Keratinocyte (primary cell): ENCODE data around the gene SETBP1. TPM values are rescaled to one million over a fixed set of nuclear protein-coding genes. Genes with fewer than 3 reads are reported as not detected.

ENCODE experiments used
- DNase-seq: peaks from one replicate; pipeline ENCODE4 v3.0.0-alpha.2; 2011; ENCODE audit warnings: low read depth, missing footprints, low spot score
- FAIRE-seq: peaks from 2 replicates; lab custom pipeline; 2011; peaks lifted over from hg19 to GRCh38; lab: Jason Lieb, UNC
- H2AFZ ChIP-seq: 2 replicates; pipeline ENCODE4 v1.6.0; 2012; ENCODE audit warnings: low read length, control low read depth, inconsistent platforms; ENCODE audit not compliant: control insufficient read depth
- H3K27ac ChIP-seq: 2 replicates; pipeline ENCODE4 v1.5.1; 2011; ENCODE audit warnings: low read length; ENCODE audit not compliant: control insufficient read depth, insufficient read depth
- H3K27me3 ChIP-seq: 3 replicates; pipeline ENCODE4 v1.6.0; 2011; ENCODE audit warnings: low read length; ENCODE audit not compliant: control insufficient read depth, insufficient read depth; ENCODE audit errors: extremely low read depth
- H3K36me3 ChIP-seq, 2 experiments: 2 replicates in 1 of 2; 3 replicates in 1 of 2; pipeline ENCODE4 v1.5.1; 2011; ENCODE audit warnings: low read length in 2 of 2, mild to moderate bottlenecking in 1 of 2; ENCODE audit not compliant: control insufficient read depth in 2 of 2, insufficient read depth in 2 of 2; ENCODE audit errors: extremely low read depth in 1 of 2
- H3K4me1 ChIP-seq: 3 replicates; pipeline ENCODE4 v1.5.1; 2011; ENCODE audit warnings: low read length; ENCODE audit not compliant: control insufficient read depth, insufficient read depth; ENCODE audit errors: extremely low read depth
- H3K4me2 ChIP-seq: 3 replicates; pipeline ENCODE4 v1.6.0; 2011; ENCODE audit warnings: low read depth, low read length; ENCODE audit not compliant: control insufficient read depth, insufficient read depth; ENCODE audit errors: extremely low read depth
- H3K4me3 ChIP-seq, 3 experiments: fragments of 200-600 bp in 1 of 3; sonication (generic) in 1 of 3; 2 replicates in 2 of 3; 3 replicates in 1 of 3; pipeline ENCODE4 v1.5.1; 2011 to 2016; ENCODE audit warnings: low read length in 3 of 3, mild to moderate bottlenecking in 3 of 3, control low read depth in 2 of 3, inconsistent platforms in 1 of 3, low read depth in 1 of 3, mixed read lengths in 1 of 3, mixed run types in 1 of 3, moderate library complexity in 1 of 3; ENCODE audit not compliant: control insufficient read depth in 2 of 3, insufficient read depth in 2 of 3; ENCODE audit errors: extremely low read depth in 1 of 3
- H3K79me2 ChIP-seq: 2 replicates; pipeline ENCODE4 v1.6.0; 2012; ENCODE audit warnings: low read length; ENCODE audit not compliant: control insufficient read depth, insufficient read depth
- H3K9ac ChIP-seq: 3 replicates; pipeline ENCODE4 v1.6.0; 2011; ENCODE audit warnings: low read length; ENCODE audit not compliant: control insufficient read depth, insufficient read depth; ENCODE audit errors: extremely low read depth
- H3K9me1 ChIP-seq: 3 replicates; pipeline ENCODE4 v1.6.0; 2011; ENCODE audit warnings: low read length; ENCODE audit not compliant: control insufficient read depth, insufficient read depth; ENCODE audit errors: extremely low read depth
- H3K9me3 ChIP-seq: 2 replicates; pipeline ENCODE4 v1.5.1; 2012; ENCODE audit warnings: low read depth, low read length; ENCODE audit not compliant: control insufficient read depth
- H4K20me1 ChIP-seq: 3 replicates; pipeline ENCODE4 v1.6.0; 2011; ENCODE audit warnings: low read length; ENCODE audit not compliant: control insufficient read depth, insufficient read depth; ENCODE audit errors: extremely low read depth
- EZH2 ChIP-seq: IDR thresholded peaks from one replicate; pipeline ENCODE4 v1.6.1; 2012; ENCODE audit warnings: inconsistent platforms, mild to moderate bottlenecking, low read length, moderate library complexity
- dilution Hi-C: fragments of 300-500 bp; cut with MboI; formaldehyde crosslinking; loops from one replicate; pipeline ENCODE4 v1.7.0; 2020; ENCODE audit warnings: low sequenced_read_pairs; ENCODE audit not compliant: extremely low pct_ligation_motif_present
- polyA plus RNA-seq, 5 experiments: library from polyadenylated mRNA; depleted of rRNA in 3 of 5; stranded (reverse) in 3 of 5; stranded (forward) in 1 of 5; unstranded in 1 of 5; fragments of >200 nt; gene quantifications; 1 replicate in 1 of 5; 2 replicates in 3 of 5; 3 replicates in 1 of 5; pipeline versions ENCODE4 v1.2.1 to v1.2.3, GENCODE V29; 2011 to 2012; ENCODE audit warnings: missing spikeins in 2 of 5, low read depth in 1 of 5, low replicate concordance in 1 of 5
- TF ChIP-seq, protein P1 (sequence below), 3 experiments: IDR thresholded peaks in 1 of 3; conservative IDR thresholded peaks in 1 of 3; optimal IDR thresholded peaks in 1 of 3; 2 replicates in 2 of 3; 3 replicates in 1 of 3; pipeline versions ENCODE3 to v1.5.1; 2011; ENCODE audit warnings: low read length in 3 of 3, mild to moderate bottlenecking in 3 of 3, moderate library complexity in 2 of 3, control low read depth in 1 of 3, inconsistent platforms in 1 of 3; ENCODE audit not compliant: insufficient read depth in 2 of 3; ENCODE audit errors: extremely low read depth in 1 of 3

The SETBP1 gene
- polyA plus RNA-seq, 1 donor (not counting 4 experiments of a cell fraction or from before 2014, with no cell fraction given): 3.3 TPM

DNA sequence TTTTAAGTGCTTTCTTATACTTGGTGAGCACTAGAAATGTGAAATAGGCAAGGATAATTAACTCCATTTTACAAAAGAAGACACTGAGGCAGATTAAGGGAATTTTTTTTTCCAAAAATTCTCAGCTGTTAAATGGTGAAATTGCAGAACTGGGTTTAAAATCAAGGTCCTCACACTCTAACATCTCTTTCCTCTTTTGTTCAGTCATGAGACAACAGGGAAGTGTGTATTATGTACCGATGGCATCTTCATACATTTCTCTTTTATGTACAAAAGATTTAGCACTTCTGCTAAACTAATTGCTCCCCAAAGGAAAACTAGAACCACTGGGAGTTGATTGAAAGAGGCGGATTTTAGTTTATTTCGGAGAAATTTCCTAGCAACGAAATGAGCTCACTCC lies 203.0 kb downstream of the SETBP1 start:
- H3K9me1 ChIP-seq: no peaks in the 10 kb centered on the region
- no peaks in the 10 kb centered on the region for H4K20me1 ChIP-seq
- no peaks in the 10 kb centered on the region for H3K36me3 ChIP-seq
- H3K27me3 ChIP-seq: no peaks in the 10 kb centered on the region
- H3K79me2 ChIP-seq: no peaks in the 10 kb centered on the region
- H3K27ac ChIP-seq: no peak overlapping the region
- TF ChIP-seq EZH2: no peak
- TF ChIP-seq, protein P1, sequence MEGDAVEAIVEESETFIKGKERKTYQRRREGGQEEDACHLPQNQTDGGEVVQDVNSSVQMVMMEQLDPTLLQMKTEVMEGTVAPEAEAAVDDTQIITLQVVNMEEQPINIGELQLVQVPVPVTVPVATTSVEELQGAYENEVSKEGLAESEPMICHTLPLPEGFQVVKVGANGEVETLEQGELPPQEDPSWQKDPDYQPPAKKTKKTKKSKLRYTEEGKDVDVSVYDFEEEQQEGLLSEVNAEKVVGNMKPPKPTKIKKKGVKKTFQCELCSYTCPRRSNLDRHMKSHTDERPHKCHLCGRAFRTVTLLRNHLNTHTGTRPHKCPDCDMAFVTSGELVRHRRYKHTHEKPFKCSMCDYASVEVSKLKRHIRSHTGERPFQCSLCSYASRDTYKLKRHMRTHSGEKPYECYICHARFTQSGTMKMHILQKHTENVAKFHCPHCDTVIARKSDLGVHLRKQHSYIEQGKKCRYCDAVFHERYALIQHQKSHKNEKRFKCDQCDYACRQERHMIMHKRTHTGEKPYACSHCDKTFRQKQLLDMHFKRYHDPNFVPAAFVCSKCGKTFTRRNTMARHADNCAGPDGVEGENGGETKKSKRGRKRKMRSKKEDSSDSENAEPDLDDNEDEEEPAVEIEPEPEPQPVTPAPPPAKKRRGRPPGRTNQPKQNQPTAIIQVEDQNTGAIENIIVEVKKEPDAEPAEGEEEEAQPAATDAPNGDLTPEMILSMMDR (optimal IDR thresholded peaks at IDR 0.05 in 1 of 3, IDR thresholded peaks at IDR 0.05 in 1 of 3, conservative IDR thresholded peaks at IDR 0.05 in 1 of 3; ENCODE audit: extremely low read depth in 1 of 3, insufficient read depth in 2 of 3, low read length in 3 of 3): no peak
- H3K4me2 ChIP-seq: no peak overlapping the region
- DNase-seq: no peak
- H3K9me3 ChIP-seq: no peaks in the 10 kb centered on the region
- no peak for FAIRE-seq
- H2AFZ ChIP-seq: no peak overlapping the region
- peaks cover 14% of the 10 kb centered on the region for H3K4me1 ChIP-seq
- no peak overlapping the region for H3K4me3 ChIP-seq
- H3K9ac ChIP-seq: no peak overlapping the region
- dilution Hi-C loops: no loop called here

DNA sequence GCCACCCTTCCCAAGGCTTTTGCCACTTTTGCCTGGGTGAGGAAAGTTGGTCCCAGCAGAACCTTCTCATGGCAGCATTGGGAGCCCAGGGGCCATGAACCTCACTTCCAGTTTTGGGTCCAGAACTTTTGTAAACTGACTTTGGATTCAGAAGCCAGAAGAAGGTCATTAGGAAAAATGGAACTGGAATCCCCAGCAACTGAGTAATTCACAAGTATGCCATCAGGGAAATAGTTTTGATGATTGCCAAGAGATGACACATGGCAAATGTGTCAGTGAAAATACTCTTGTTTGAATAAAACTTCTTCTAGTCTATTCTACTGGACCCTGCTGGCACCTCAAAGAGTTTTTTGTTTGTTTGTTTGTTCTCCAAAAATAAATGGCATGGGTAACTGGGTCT lies 203.7 kb downstream of the SETBP1 start:
- dilution Hi-C loops: no loop called here
- Histone ChIP-seq H3K27ac (no peak overlapping the region), H3K36me3 (no peaks in the 10 kb centered on the region), H3K9me3 (no peaks in the 10 kb centered on the region), H3K27me3 (no peaks in the 10 kb centered on the region), H3K4me3 (no peak overlapping the region), H4K20me1 (no peaks in the 10 kb centered on the region), H3K4me2 (no peak overlapping the region), H2AFZ (no peak overlapping the region), H3K9me1 (no peaks in the 10 kb centered on the region), H3K79me2 (no peaks in the 10 kb centered on the region), H3K4me1 (peaks cover 14% of the 10 kb centered on the region), H3K9ac (no peak overlapping the region)
- DNase-seq (no peak), FAIRE-seq (no peak)
- TF ChIP-seq EZH2: no peak
- TF ChIP-seq, protein P1 (optimal IDR thresholded peaks at IDR 0.05 in 1 of 3, IDR thresholded peaks at IDR 0.05 in 1 of 3, conservative IDR thresholded peaks at IDR 0.05 in 1 of 3; ENCODE audit: extremely low read depth in 1 of 3, insufficient read depth in 2 of 3, low read length in 3 of 3): no peak
